Measurements from ENCODE around the gene ANLN. TPM values are rescaled to one million over a fixed set of nuclear protein-coding genes. Genes with fewer than 3 reads are reported as not detected.

The ANLN gene
- total RNA-seq, 4 donors from 2014 or later: 0.84 to 12.9 (median 4.1) TPM

- no peak for TF ChIP-seq CTCF (IDR thresholded peaks at IDR 0.05)
- H3K36me3 ChIP-seq: no peaks in the 10 kb centered on the region
- H3K27ac ChIP-seq: no peak overlapping the region
- DNase-seq (ENCODE audit: low spot score in 2 of 2): no peak
- H3K27me3 ChIP-seq: no peaks in the 10 kb centered on the region
- no peak overlapping the region for H3K4me3 ChIP-seq
- no peaks in the 10 kb centered on the region for H3K9me3 ChIP-seq
- peaks cover 0 to 14% (median 0%) of the 10 kb centered on the region in 4 donors for H3K4me1 ChIP-seq
Observed at GRCh38 chr7:36348256-36348655, 41.4 kb upstream of the ANLN start.

GRCh38 chr7:36348771-36349170 lies 40.9 kb upstream of the ANLN start:
- Histone ChIP-seq H3K4me3 (no peak overlapping the region), H3K4me1 (peaks cover 0 to 14% (median 0%) of the 10 kb centered on the region in 4 donors), H3K36me3 (no peaks in the 10 kb centered on the region), H3K9me3 (no peaks in the 10 kb centered on the region), H3K27me3 (no peaks in the 10 kb centered on the region), H3K27ac (no peak overlapping the region)
- no peak for TF ChIP-seq CTCF (IDR thresholded peaks at IDR 0.05)
- no peak for TF ChIP-seq EP300 (IDR thresholded peaks at IDR 0.05)
- no peak for TF ChIP-seq POLR2A (IDR thresholded peaks at IDR 0.05)
- WGBS, 2 donors: 73 to 83% methylated on average over 3 of the region's 3 CpGs
- no peak for DNase-seq (ENCODE audit: low spot score in 2 of 2)

GRCh38 chr7:36349626-36350025 lies 40.0 kb upstream of the ANLN start:
- TF ChIP-seq POLR2A (IDR thresholded peaks at IDR 0.05) (no peak), EP300 (IDR thresholded peaks at IDR 0.05) (no peak), CTCF (IDR thresholded peaks at IDR 0.05) (no peak)
- Histone ChIP-seq H3K4me3 (no peak overlapping the region), H3K36me3 (no peaks in the 10 kb centered on the region), H3K4me1 (peaks cover 0 to 14% (median 0%) of the 10 kb centered on the region in 4 donors), H3K27me3 (no peaks in the 10 kb centered on the region), H3K27ac (no peak overlapping the region), H3K9me3 (no peaks in the 10 kb centered on the region)
- no peak for DNase-seq (ENCODE audit: low spot score in 2 of 2)
- 93 to 94% methylated on average over 2 of the region's 2 CpGs for WGBS, 2 donors

- Histone ChIP-seq H3K36me3 (no peaks in the 10 kb centered on the region), H3K9me3 (no peaks in the 10 kb centered on the region), H3K4me3 (no peak overlapping the region), H3K27me3 (no peaks in the 10 kb centered on the region), H3K4me1 (no peaks in the 10 kb centered on the region), H3K27ac (no peak overlapping the region)
- WGBS, 2 donors: 83 to 85% methylated on average over 3 of the region's 3 CpGs
- no peak for DNase-seq (ENCODE audit: low spot score in 2 of 2)
- TF ChIP-seq CTCF (IDR thresholded peaks at IDR 0.05): no peak
- no peak for TF ChIP-seq EP300 (IDR thresholded peaks at IDR 0.05)
- no peak for TF ChIP-seq POLR2A (IDR thresholded peaks at IDR 0.05)
Observed at GRCh38 chr7:36355490-36355889, 34.2 kb upstream of the ANLN start.

GRCh38 chr7:36357054-36357453 lies 32.6 kb upstream of the ANLN start:
- Histone ChIP-seq H3K4me1 (no peaks in the 10 kb centered on the region), H3K27me3 (no peaks in the 10 kb centered on the region), H3K27ac (no peak overlapping the region), H3K4me3 (no peak overlapping the region), H3K9me3 (no peaks in the 10 kb centered on the region), H3K36me3 (no peaks in the 10 kb centered on the region)
- no peak for DNase-seq (ENCODE audit: low spot score in 2 of 2)
- WGBS, 2 donors: 92 to 95% methylated on average over 3 of the region's 3 CpGs
- TF ChIP-seq POLR2A (IDR thresholded peaks at IDR 0.05) (no peak), CTCF (IDR thresholded peaks at IDR 0.05) (no peak), EP300 (IDR thresholded peaks at IDR 0.05) (no peak)
